HEK293 (cell line): ENCODE data around the gene SUSD6.

ENCODE experiments used
- CTCF ChIA-PET: fragments of 350-600 bp; formaldehyde crosslinking; extraction: SDS; loops from one replicate; lab custom pipeline; 2021; ENCODE audit warnings: antibody characterized with exemption; lab: Yijun Ruan, JAX
- POLR2A ChIA-PET: fragments of 300-600 bp; formaldehyde crosslinking; extraction: SDS; loops from one replicate; lab custom pipeline; 2020; ENCODE audit warnings: antibody characterized with exemption, inconsistent platforms; lab: Yijun Ruan, JAX
- H3K27ac ChIP-seq: fragments of 200-500 bp; sonication (Bioruptor generic); 2 replicates; pipeline ENCODE4 v1.5.1; 2014; ENCODE audit warnings: low read depth, low read length, control low read depth, inconsistent platforms; ENCODE audit errors: extremely low read depth
- H3K36me3 ChIP-seq, 2 experiments: fragments of 200-500 bp in 1 of 2; sonication (Bioruptor generic) in 1 of 2; 1 replicate in 1 of 2; 2 replicates in 1 of 2; pipeline ENCODE4 v1.5.1; 2014 to 2017; ENCODE audit warnings: inconsistent platforms in 2 of 2, low read length in 2 of 2; ENCODE audit not compliant: control insufficient read depth in 2 of 2, insufficient read depth in 1 of 2
- H3K4me1 ChIP-seq: fragments of 200-500 bp; sonication (Bioruptor generic); 2 replicates; pipeline ENCODE4 v1.5.1; 2014; ENCODE audit warnings: mild to moderate bottlenecking, low read length, inconsistent platforms; ENCODE audit not compliant: control insufficient read depth, insufficient read depth
- H3K4me3 ChIP-seq: 2 replicates; pipeline ENCODE4 v1.5.1; 2011; ENCODE audit warnings: low read depth, mild to moderate bottlenecking, control low read depth, low read length, moderate library complexity
- H3K9me3 ChIP-seq: fragments of 200-500 bp; sonication (Bioruptor generic); 2 replicates; pipeline ENCODE4 v1.5.1; 2014; ENCODE audit warnings: low read depth, low read length, inconsistent platforms; ENCODE audit not compliant: control insufficient read depth, insufficient read depth
- BCL6B ChIP-seq: fragments of 450-650 bp; formaldehyde crosslinking; IDR thresholded peaks from 2 replicates; pipeline ENCODE4 v1.5.1; 2017; ENCODE audit warnings: missing biosample characterization, missing genetic modification characterization
- CTCF ChIP-seq: fragments of 450-650 bp; formaldehyde crosslinking; IDR thresholded peaks from 2 replicates; pipeline ENCODE4 v1.5.1; 2016; ENCODE audit warnings: missing biosample characterization, missing genetic modification characterization
- GLIS1 ChIP-seq: fragments of 450-650 bp; formaldehyde crosslinking; IDR thresholded peaks from 2 replicates; pipeline ENCODE4 v1.5.1; 2016; ENCODE audit warnings: missing biosample characterization, missing genetic modification characterization
- GLIS2 ChIP-seq: fragments of 450-650 bp; formaldehyde crosslinking; IDR thresholded peaks from 2 replicates; pipeline ENCODE4 v1.5.1; 2016; ENCODE audit warnings: missing biosample characterization, missing genetic modification characterization
- KLF10 ChIP-seq: fragments of 450-650 bp; IDR thresholded peaks from 2 replicates; pipeline ENCODE4 v1.5.1; 2018; ENCODE audit warnings: missing biosample characterization, mild to moderate bottlenecking, missing genetic modification characterization
- PATZ1 ChIP-seq: fragments of 450-650 bp; formaldehyde crosslinking; IDR thresholded peaks from 2 replicates; pipeline ENCODE4 v1.5.1; 2016; ENCODE audit warnings: missing biosample characterization, missing genetic modification characterization
- PRDM6 ChIP-seq: fragments of 450-650 bp; formaldehyde crosslinking; IDR thresholded peaks from 2 replicates; pipeline ENCODE4 v1.5.1; 2017; ENCODE audit warnings: missing biosample characterization, missing genetic modification characterization
- ZBTB11 ChIP-seq: fragments of 450-650 bp; formaldehyde crosslinking; conservative IDR thresholded peaks from 2 replicates; pipeline ENCODE4 v1.5.1; 2016; ENCODE audit warnings: low read depth, missing biosample characterization, missing genetic modification characterization
- ZFHX2 ChIP-seq: fragments of 450-650 bp; formaldehyde crosslinking; conservative IDR thresholded peaks from 2 replicates; pipeline ENCODE4 v1.5.1; 2016; ENCODE audit warnings: missing biosample characterization, missing genetic modification characterization
- ZNF16 ChIP-seq: fragments of 450-650 bp; formaldehyde crosslinking; IDR thresholded peaks from 2 replicates; pipeline ENCODE4 v1.5.1; 2016; ENCODE audit warnings: low read depth, missing biosample characterization, missing genetic modification characterization
- ZNF175 ChIP-seq: fragments of 450-650 bp; formaldehyde crosslinking; IDR thresholded peaks from 2 replicates; pipeline ENCODE4 v1.5.1; 2016; ENCODE audit warnings: missing biosample characterization, missing genetic modification characterization
- ZNF211 ChIP-seq: fragments of 450-650 bp; formaldehyde crosslinking; IDR thresholded peaks from 2 replicates; pipeline ENCODE4 v1.5.1; 2016; ENCODE audit warnings: low read depth, missing biosample characterization, missing genetic modification characterization
- ZNF248 ChIP-seq: fragments of 450-650 bp; formaldehyde crosslinking; IDR thresholded peaks from 2 replicates; pipeline ENCODE4 v1.5.1; 2017; ENCODE audit warnings: missing biosample characterization, missing genetic modification characterization
- ZNF280C ChIP-seq: fragments of 450-650 bp; formaldehyde crosslinking; IDR thresholded peaks from 2 replicates; pipeline ENCODE4 v1.5.1; 2016; ENCODE audit warnings: missing biosample characterization, missing genetic modification characterization
- ZNF280D ChIP-seq: fragments of 450-650 bp; formaldehyde crosslinking; IDR thresholded peaks from 2 replicates; pipeline ENCODE4 v1.5.1; 2016; ENCODE audit warnings: missing biosample characterization, missing genetic modification characterization
- ZNF423 ChIP-seq: fragments of 450-650 bp; formaldehyde crosslinking; IDR thresholded peaks from 2 replicates; pipeline ENCODE4 v1.5.1; 2016; ENCODE audit warnings: missing biosample characterization, missing genetic modification characterization
- ZNF544 ChIP-seq: fragments of 450-650 bp; formaldehyde crosslinking; IDR thresholded peaks from 2 replicates; pipeline ENCODE4 v1.5.0; 2017; ENCODE audit warnings: missing biosample characterization, missing genetic modification characterization
- ZNF600 ChIP-seq: fragments of 450-650 bp; formaldehyde crosslinking; IDR thresholded peaks from 2 replicates; pipeline ENCODE4 v1.5.1; 2016; ENCODE audit warnings: missing biosample characterization, missing genetic modification characterization
- ZNF654 ChIP-seq: fragments of 450-650 bp; formaldehyde crosslinking; IDR thresholded peaks from 2 replicates; pipeline ENCODE4 v1.5.1; 2016; ENCODE audit warnings: low read depth, missing biosample characterization, missing genetic modification characterization

SUSD6 gene

GRCh38 chr14:69720912-69721311 lies 109.5 kb downstream of the SUSD6 start (continued):
- no peak for TF ChIP-seq ZNF16 (tag by site-specific recombination)
- TF ChIP-seq ZNF175: no peak
- TF ChIP-seq ZNF423 (tag by site-specific recombination): no peak
- no peak for TF ChIP-seq PATZ1 (tag by site-specific recombination)
- no peak for TF ChIP-seq ZNF211 (tag by site-specific recombination)
- no peak for TF ChIP-seq ZNF544 (tag by site-specific recombination)
- no peak for TF ChIP-seq PRDM6 (tag by site-specific recombination)
- no peak for TF ChIP-seq ZNF280C (tag by site-specific recombination)

- no peaks in the 10 kb centered on the region for H3K36me3 ChIP-seq
- POLR2A ChIA-PET: no interaction called here
- CTCF ChIA-PET: interaction anchor here (0.6 to 3.2 kb wide), 24 partner anchors 9 to 595 kb away, joined by 3 to 39 read pairs (median 4); no protein-coding TSS in a partner anchor
- H3K4me3 ChIP-seq: peak overlapping the region; percentile 26
- no peaks in the 10 kb centered on the region for H3K9me3 ChIP-seq
- no peak overlapping the region for H3K27ac ChIP-seq
- H3K4me1 ChIP-seq: no peaks in the 10 kb centered on the region
- TF ChIP-seq ZNF280D (tag by site-specific recombination): no peak
- TF ChIP-seq ZBTB11 (tag by site-specific recombination): no peak
- no peak for TF ChIP-seq ZNF248 (tag by site-specific recombination)
- TF ChIP-seq ZNF211 (tag by site-specific recombination): no peak
- no peak for TF ChIP-seq BCL6B
- TF ChIP-seq ZNF654: peak; percentile 91
- peak; percentile 68 for TF ChIP-seq ZFHX2 (tag by site-specific recombination)
- TF ChIP-seq ZNF600 (tag by site-specific recombination): no peak
- peak; percentile 38; the same call in 1 of the 2 replicates for TF ChIP-seq KLF10 (tag by site-specific recombination)
- TF ChIP-seq GLIS1: peak; percentile 48; the same call in 1 of the 2 replicates
- TF ChIP-seq GLIS2 (tag by site-specific recombination): peak; percentile 32; the same call in 1 of the 2 replicates
- peak; percentile 76 for TF ChIP-seq CTCF
Observed at GRCh38 chr14:69726761-69727511, 115.5 kb downstream of the SUSD6 start.
